GM19395 (cell line): ENCODE measurements around the gene NACC1.

ENCODE experiments used
- ATAC-seq: cut with Tn5 transposase; IDR thresholded peaks from one replicate; pipeline ENCODE4 v1.9.1; 2021; ENCODE audit warnings: mild to moderate bottlenecking, moderate library complexity; ENCODE audit not compliant: unreplicated experiment

Gene NACC1

DNA sequence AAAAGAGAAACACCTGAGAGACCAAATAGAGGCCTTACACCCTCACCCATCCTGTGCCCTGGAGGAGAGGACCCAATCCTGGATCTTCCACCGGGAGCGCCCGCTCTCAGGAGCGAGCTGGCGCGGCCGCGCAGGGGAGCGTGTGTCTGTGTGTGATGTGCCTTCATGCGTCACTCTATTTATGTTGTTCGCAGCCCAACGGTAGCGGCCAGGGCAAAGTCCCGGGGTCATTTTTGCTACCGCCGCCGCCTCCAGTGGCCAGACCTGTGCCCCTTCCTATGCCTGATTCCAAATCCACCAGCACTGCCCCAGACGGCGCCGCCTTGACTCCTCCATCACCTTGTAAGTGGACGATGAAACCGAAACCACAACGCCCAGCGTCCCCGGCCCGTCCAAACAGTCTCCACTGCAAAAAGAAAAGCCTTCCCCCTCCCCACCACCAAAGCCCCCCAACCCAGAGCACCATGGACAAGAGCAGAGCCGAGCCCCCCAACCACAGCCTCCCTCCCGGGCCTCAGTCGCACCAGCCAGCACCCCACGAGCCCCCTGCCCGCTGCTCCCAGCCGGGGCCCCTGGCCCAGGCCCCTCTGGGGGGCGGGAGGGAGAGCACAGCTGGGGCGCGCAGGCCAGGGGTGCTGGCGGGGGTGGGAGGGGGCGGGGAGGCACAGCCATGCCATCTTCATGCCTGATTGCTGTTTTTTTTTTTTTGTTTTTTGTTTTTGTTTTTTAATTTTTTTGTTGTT is 30.1 kb upstream of the NACC1 start:
- ATAC-seq, result no peak

GRCh38 chr19:13089139-13089856 is 28.8 kb upstream of the NACC1 start:
- ATAC-seq, result no peak

DNA sequence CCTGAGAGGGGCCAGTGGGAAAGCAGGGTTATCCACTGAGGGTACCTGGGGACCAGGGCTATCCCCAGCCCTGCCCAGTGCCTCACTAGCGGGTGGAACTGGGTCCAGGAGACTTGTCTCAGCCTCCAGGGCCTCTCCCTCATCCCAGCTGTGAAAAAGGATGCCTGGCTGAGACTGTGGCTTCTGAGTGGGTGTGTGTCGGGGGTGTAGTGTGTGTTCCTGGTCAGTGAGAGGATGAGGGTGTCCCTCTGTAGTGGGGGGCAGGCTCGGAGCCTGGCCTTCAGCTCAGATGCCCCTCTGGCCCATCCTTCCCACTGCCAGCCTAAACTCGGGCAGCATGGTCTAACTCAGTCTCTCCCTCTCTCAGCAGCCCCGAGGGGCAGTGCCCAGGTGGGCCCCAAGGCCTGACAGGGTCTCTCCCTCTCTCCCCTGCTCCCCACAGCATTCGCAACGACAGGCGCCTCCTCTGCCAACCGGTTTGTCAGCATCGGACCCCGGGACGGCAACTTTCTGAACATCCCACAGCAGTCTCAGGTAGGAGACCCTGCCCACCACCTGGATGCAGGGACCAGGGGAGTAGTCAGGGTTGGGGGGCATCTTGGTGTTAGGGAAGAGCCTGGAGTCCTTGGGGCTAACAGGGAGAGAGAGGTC is 28.1 kb upstream of the NACC1 start:
- ATAC-seq, result no peak

- ATAC-seq, result no peak
Observed at GRCh38 chr19:13090511-13091231, 27.4 kb upstream of the NACC1 start.

DNA sequence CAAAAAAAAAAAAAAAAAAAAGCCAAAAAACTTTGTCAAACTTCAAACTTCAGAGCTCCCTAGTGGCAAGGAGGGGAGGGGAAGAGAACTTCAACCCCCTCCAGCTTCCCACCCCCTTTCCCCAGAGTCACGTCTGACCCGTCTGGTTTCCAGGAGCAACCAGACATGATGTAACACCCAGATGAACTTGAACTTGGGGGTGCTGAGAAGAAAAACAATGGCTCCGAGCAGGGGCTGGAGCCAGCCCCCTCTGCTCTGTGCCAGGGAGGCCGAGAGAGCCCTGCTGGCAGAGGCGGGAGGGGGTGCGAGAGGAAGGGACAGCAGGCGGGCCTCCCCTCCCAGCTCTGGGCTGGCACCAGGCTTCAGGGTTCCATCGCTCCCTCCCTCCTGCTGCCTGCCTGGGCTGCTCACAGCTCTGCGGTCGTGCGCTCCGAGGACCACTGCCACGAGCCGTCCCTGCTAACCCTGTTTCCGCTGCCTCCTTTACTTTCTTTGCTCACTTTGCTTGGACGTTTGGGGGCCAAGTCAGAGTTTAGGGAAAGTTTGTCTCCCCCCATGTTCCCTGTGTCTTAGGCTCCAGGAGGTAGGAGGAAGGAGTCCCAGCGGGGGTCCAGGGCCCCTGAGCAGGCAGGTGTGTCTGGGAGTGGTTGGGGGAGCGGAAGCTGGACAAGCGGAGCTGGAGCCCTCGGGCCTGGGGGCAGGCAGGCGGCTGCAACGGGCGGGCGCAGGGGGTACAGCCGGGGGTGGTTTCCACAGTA is 26.5 kb upstream of the NACC1 start:
- no peak for ATAC-seq

DNA sequence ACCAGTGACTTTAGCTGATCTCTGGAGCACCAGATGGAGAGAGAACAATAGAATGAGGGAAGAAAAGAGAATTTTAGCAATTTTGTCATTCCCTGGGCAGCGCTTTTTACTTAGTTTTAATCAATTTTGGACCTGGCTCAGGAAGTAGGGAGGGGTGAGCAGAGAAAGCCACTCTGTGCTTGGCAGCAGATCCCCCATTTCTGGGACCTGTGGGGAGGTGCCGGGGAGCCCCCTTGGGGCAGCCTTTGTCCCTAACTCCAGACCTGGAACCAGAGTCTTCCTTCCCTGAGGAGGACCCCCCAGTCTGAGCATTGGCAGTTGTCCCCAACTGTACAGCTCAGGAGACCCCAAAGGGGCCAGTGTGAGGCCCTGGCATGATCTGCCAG is 25.9 kb upstream of the NACC1 start:
- ATAC-seq, result no peak

GRCh38 chr19:13092606-13093235 is 25.3 kb upstream of the NACC1 start:
- ATAC-seq, result no peak

- no peak for ATAC-seq
Observed at GRCh38 chr19:13093407-13094105, 24.5 kb upstream of the NACC1 start.

DNA sequence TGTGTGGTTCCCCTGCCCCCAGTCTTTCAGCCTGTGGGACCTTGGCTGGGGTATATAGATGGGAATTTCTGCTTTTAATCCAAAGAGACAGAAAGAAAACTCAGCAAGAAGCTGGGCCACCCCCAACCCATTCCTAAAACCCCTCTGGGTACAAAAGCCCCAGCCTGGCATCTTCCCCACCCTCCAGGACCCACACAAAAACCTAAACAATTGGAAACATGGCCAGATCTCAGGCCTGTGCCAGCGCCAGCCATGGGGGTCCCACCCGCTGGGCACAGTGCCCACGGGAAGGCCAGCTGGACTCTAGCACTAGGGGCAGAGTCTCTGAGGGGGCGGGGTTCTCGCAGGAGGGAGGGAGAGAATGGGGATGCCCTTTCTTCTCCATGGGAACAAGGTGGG is 24.0 kb upstream of the NACC1 start:
- no peak for ATAC-seq

- no peak for ATAC-seq
Observed at GRCh38 chr19:13094771-13095392, 23.2 kb upstream of the NACC1 start.

GRCh38 chr19:13095393-13095784 is 22.7 kb upstream of the NACC1 start:
- no peak for ATAC-seq

- no peak for ATAC-seq
Observed at GRCh38 chr19:13095934-13096927, 21.8 kb upstream of the NACC1 start.

DNA sequence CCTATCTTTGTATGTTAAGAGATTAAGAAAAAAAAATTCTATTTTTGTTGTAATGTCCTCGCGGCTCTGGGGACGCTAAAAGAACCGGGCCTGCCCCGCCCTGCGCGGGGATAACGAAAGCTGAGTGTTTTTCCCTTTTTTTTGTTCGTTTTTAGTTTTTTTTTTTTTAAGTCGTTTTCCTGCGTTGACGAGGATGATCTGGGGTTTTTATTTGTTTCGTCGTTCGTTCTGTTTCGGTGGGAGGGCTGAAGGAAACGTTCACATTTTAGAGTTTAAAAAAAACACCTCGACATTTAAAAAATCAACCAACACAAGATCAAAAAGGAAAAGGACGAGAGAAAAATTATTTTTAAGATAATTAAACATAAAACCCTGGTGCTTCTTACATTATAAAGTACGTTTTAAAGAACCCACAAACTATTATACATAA is 21.0 kb upstream of the NACC1 start:
- ATAC-seq, result no peak

GRCh38 chr19:13097463-13098258 is 20.4 kb upstream of the NACC1 start:
- ATAC-seq, result no peak

GRCh38 chr19:13098277-13099072 is 19.6 kb upstream of the NACC1 start:
- ATAC-seq, result no peak
